SK-N-MC (cell line): ENCODE results near the gene TIGAR.

Source experiments
- DNase-seq: peaks from one replicate; pipeline ENCODE4 v3.0.0-alpha.2; 2011; ENCODE audit warnings: low read depth, low spot score
- H3K27ac ChIP-seq: fragments of 200-600 bp; sonication (generic); 2 replicates; pipeline ENCODE4 v1.5.1; 2016; ENCODE audit warnings: mixed run types
- H3K36me3 ChIP-seq: fragments of 200-600 bp; sonication (generic); 2 replicates; pipeline ENCODE4 v1.6.1; 2017; ENCODE audit warnings: antibody characterized with exemption, low read length, mixed read lengths; ENCODE audit not compliant: insufficient read depth
- H3K4me3 ChIP-seq: fragments of 200-600 bp; sonication (generic); 2 replicates; pipeline ENCODE4 v1.5.1; 2016
- H3K9ac ChIP-seq: fragments of 200-600 bp; sonication (generic); 2 replicates; pipeline ENCODE4 v1.8.0; 2017; ENCODE audit warnings: mixed run types, mixed read lengths; ENCODE audit not compliant: insufficient read length
- H3K9me3 ChIP-seq: fragments of 200-600 bp; sonication (generic); 2 replicates; pipeline ENCODE4 v1.6.1; 2017; ENCODE audit warnings: low read depth, mild to moderate bottlenecking, antibody characterized with exemption, low read length, moderate library complexity, mixed read lengths
- EZH2 ChIP-seq: fragments of 200-600 bp; sonication (generic); IDR thresholded peaks from one replicate; pipeline ENCODE4 v1.6.1; 2017; ENCODE audit warnings: antibody characterized with exemption
- FOXP2 ChIP-seq: optimal IDR thresholded peaks from 2 replicates; pipeline ENCODE3; 2011; ENCODE audit warnings: mild to moderate bottlenecking, moderate library complexity; ENCODE audit not compliant: insufficient read depth; ENCODE audit errors: extremely low read length, control extremely low read depth
- POLR2AphosphoS5 ChIP-seq: IDR thresholded peaks from 2 replicates; pipeline ENCODE4 v1.6.1; 2012; ENCODE audit warnings: mild to moderate bottlenecking, low read depth, low read length, borderline replicate concordance

The TIGAR gene

DNA sequence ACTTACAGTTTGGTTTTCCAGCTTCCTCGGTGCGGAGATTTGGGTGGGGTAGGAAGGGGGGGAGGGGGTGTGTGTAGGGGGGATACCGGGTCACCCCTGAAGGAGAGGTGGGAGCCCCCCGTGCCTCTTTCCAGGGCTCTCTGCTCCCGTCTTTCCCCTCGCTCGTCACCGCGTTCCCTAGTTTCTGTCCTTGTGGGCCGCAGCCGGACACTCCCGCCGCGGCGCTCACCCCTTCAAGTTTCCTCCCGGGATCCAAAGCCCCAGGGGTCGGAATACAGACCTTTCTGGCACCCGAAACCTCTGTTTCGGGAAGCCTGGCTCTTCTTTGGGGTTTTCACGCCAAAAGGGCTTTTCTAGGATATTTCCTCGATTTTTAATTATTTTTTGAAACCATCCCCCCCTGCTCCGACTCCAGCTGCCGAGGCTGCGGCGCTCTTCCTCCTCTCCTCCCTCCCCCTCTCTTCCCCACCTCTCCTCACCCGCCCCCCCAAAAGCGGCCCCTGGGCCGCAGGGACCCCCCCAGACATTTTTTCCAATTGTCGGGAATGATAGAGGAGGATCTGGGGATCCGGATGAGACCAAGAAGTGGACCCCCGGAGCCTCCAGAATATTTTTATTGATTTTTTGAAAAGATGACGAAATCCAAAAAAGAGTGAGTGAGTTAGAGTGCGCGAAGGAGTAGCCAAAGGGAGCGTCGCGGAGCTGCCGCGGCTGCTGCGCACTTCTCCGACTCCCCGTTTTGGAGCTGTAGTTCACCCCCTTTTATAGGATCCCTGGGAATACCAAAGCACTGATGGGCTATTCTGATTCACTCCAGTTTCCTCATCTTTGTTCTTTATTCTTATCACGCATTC is 45.8 kb upstream of the TIGAR start:
- DNase-seq = no peak
- Histone ChIP-seq H3K9me3 (no peaks in the 10 kb centered on the region), H3K4me3 (peak overlapping the region; percentile 97), H3K9ac (peak overlapping the region; percentile 96), H3K27ac (no peak overlapping the region), H3K36me3 (peaks cover 45% of the 10 kb centered on the region)
- TF ChIP-seq POLR2AphosphoS5 = no peak
- no peak for TF ChIP-seq FOXP2

DNA sequence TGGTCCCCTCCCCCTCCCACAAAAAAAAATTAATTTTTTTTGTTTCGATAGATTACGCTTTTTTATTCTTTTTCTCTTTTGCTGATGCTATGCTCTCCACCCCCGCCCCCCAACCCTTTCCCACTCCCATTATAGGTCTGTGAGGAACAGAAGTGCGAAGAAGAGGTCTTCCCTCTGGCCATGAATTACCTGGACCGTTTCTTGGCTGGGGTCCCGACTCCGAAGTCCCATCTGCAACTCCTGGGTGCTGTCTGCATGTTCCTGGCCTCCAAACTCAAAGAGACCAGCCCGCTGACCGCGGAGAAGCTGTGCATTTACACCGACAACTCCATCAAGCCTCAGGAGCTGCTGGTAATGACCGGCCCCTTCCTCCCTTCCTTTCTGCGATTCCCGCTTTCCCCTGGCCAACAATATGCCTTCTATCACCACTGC is 45.1 kb upstream of the TIGAR start:
- Histone ChIP-seq H3K27ac (no peak overlapping the region), H3K9me3 (no peaks in the 10 kb centered on the region), H3K36me3 (peaks cover 51% of the 10 kb centered on the region), H3K9ac (peak overlapping the region; percentile 96), H3K4me3 (peak overlapping the region; percentile 97)
- DNase-seq = no peak
- TF ChIP-seq POLR2AphosphoS5 = no peak
- no peak for TF ChIP-seq EZH2
- no peak for TF ChIP-seq FOXP2

DNA sequence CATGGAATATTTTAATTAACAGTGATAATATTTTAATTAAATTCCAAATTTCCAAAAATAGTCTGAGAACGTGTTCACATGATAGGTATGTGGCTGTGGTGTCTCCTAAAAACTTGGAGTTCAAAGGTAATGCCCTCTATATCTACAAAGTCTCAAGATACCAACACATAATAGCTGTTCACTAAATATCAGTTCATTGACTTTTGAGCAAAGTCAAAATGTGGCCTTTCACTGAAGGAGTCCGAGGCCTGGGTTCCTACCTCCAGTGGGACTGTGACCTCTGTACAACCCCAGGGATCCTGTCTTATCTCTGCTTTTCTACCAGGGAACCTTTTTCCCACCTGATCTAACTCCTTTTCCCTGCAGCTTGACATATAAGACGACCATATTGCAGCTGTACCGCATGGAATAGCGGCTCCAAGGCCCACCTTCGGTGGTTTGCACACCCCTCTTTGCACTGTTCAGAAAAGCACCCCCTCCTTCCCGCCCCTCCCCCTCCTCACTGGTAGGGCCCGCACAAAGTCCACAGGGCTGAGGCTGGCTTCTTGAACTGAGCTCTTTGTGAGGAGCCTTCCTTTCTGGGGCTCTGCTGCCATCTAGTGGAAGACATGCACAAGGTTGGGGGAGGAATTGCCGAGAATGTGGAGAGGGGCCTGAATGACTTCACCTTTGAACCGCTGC is 44.3 kb upstream of the TIGAR start:
- TF ChIP-seq POLR2AphosphoS5 = no peak
- TF ChIP-seq EZH2 = no peak
- TF ChIP-seq FOXP2 = no peak
- DNase-seq = peak; percentile 73
- Histone ChIP-seq H3K9me3 (no peaks in the 10 kb centered on the region), H3K36me3 (peaks cover 58% of the 10 kb centered on the region), H3K9ac (no peak overlapping the region), H3K27ac (no peak overlapping the region), H3K4me3 (peak overlapping the region; percentile 97)

GRCh38 chr12:4277205-4277543 is 43.8 kb upstream of the TIGAR start:
- H3K9me3 ChIP-seq = no peaks in the 10 kb centered on the region
- DNase-seq = no peak
- peaks cover 61% of the 10 kb centered on the region for H3K36me3 ChIP-seq
- H3K27ac ChIP-seq = no peak overlapping the region
- TF ChIP-seq FOXP2 (no peak), EZH2 (no peak), POLR2AphosphoS5 (no peak)
- peak overlapping the region; percentile 31; the same call in 1 of the 2 replicates for H3K4me3 ChIP-seq
- peak overlapping the region; percentile 30 for H3K9ac ChIP-seq

DNA sequence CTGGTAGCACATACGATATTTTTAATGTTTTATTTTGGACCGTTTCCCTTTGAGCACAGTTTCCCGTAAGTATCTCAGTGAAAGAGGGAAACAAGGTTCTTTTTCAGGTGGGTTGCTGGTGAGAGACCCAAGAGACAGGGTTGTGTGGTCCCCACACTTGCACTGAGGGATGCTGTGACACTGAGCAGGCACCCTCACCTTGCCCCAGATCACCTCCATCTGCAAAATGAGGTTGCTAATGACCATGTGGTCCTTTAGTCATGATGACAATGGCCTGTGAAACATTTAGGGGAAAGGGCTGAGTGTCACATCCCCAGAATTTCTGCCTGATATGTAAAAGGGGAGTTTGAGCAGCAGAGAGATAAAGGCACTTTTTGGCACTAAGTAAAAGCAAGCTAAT is 43.2 kb upstream of the TIGAR start:
- Histone ChIP-seq H3K27ac (no peak overlapping the region), H3K36me3 (peaks cover 68% of the 10 kb centered on the region), H3K9ac (no peak overlapping the region), H3K9me3 (no peaks in the 10 kb centered on the region), H3K4me3 (no peak overlapping the region)
- TF ChIP-seq POLR2AphosphoS5 (no peak; the same call in 1 of the 2 replicates), EZH2 (no peak), FOXP2 (no peak)
- no peak for DNase-seq

GRCh38 chr12:4278329-4279197 is 42.5 kb upstream of the TIGAR start:
- Histone ChIP-seq H3K9me3 (no peaks in the 10 kb centered on the region), H3K4me3 (no peak overlapping the region), H3K27ac (no peak overlapping the region), H3K9ac (no peak overlapping the region), H3K36me3 (peaks cover 75% of the 10 kb centered on the region)
- TF ChIP-seq POLR2AphosphoS5 (0 out of 2 replicates have a peak, but pooled peaks have one; percentile 1), EZH2 (no peak), FOXP2 (no peak)
- no peak for DNase-seq

- Histone ChIP-seq H3K9me3 (no peaks in the 10 kb centered on the region), H3K4me3 (no peak overlapping the region), H3K36me3 (peaks cover 82% of the 10 kb centered on the region), H3K27ac (no peak overlapping the region), H3K9ac (no peak overlapping the region)
- no peak for DNase-seq
- TF ChIP-seq FOXP2 = no peak
- no peak for TF ChIP-seq POLR2AphosphoS5
- no peak for TF ChIP-seq EZH2
These were observed 41.8 kb upstream of the TIGAR start for GRCh38 chr12:4279198-4279690.

DNA sequence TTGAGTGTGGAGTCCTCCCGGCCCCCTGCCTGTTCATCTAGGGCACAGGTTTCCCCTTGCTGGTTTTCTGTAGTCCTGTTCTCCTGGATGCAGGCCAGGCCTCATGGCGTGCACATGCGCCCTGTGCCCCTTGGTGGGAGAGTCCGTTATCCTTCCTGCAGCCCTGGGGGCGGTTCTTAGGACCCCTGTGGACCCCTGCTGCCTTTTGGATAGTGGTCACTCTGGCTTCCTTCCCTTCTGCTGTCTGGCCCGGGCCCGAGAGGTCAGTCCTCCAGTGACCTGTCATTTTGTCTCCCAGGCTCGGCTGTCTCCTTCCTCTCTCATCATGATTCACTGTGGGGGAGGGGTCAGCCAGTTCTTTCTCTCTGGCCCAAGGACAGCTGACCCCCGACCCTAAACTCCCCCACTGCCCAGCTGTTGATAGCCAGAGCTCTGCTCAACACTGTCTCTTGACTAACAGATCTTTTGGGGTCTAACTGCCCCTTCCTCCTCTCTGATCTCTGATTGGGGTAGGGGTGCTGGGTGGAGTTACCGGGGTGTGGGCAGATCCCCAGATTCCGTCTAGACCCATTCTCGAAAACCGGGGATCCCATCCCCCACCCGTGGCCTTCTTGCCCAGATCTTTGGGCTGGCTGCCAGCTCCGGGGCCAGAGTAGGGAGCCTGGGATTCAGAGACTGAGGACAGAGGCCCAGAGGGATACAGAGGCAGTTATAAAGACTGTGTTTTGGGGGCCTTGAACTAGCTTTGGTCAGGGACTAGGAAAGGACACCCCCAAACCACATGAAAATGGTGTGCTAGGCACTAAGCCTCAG is 40.5 kb upstream of the TIGAR start:
- no peak for DNase-seq
- no peak for TF ChIP-seq EZH2
- no peak for TF ChIP-seq FOXP2
- 0 out of 2 replicates have a peak, but pooled peaks have one; percentile 9 for TF ChIP-seq POLR2AphosphoS5
- H3K27ac ChIP-seq = no peak overlapping the region
- H3K36me3 ChIP-seq = peaks cover 92% of the 10 kb centered on the region
- no peak overlapping the region for H3K4me3 ChIP-seq
- no peaks in the 10 kb centered on the region for H3K9me3 ChIP-seq
- H3K9ac ChIP-seq = no peak overlapping the region
